ENCODE data around the gene RECQL5.

- TF ChIP-seq, protein P1, sequence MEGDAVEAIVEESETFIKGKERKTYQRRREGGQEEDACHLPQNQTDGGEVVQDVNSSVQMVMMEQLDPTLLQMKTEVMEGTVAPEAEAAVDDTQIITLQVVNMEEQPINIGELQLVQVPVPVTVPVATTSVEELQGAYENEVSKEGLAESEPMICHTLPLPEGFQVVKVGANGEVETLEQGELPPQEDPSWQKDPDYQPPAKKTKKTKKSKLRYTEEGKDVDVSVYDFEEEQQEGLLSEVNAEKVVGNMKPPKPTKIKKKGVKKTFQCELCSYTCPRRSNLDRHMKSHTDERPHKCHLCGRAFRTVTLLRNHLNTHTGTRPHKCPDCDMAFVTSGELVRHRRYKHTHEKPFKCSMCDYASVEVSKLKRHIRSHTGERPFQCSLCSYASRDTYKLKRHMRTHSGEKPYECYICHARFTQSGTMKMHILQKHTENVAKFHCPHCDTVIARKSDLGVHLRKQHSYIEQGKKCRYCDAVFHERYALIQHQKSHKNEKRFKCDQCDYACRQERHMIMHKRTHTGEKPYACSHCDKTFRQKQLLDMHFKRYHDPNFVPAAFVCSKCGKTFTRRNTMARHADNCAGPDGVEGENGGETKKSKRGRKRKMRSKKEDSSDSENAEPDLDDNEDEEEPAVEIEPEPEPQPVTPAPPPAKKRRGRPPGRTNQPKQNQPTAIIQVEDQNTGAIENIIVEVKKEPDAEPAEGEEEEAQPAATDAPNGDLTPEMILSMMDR (IDR thresholded peaks at IDR 0.05; ENCODE audit: poor library complexity, severe bottlenecking) = no peak
- TF ChIP-seq REST (IDR thresholded peaks at IDR 0.05; ENCODE audit: borderline replicate concordance) (no peak), RAD21 (conservative IDR thresholded peaks at IDR 0.05) (no peak), SMC3 (conservative IDR thresholded peaks at IDR 0.05; ENCODE audit: poor library complexity) (no peak), EZH2 (IDR thresholded peaks at IDR 0.05; ENCODE audit: borderline replicate concordance, insufficient read depth, low read length, poor library complexity, severe bottlenecking) (no peak), MXI1 (conservative IDR thresholded peaks at IDR 0.05; ENCODE audit: poor library complexity, severe bottlenecking) (no peak)
Observed at GRCh38 chr17:75645501-75645888, 21.5 kb downstream of the RECQL5 start.

Data from neural cell (in vitro differentiated cells).